IMR-90 (cell line): ENCODE data around the gene MPRIP. TPM values are rescaled to one million over a fixed set of nuclear protein-coding genes. Genes with fewer than 3 reads are reported as not detected.

Experiments used
- ATAC-seq: fragments of 200-7000 bp; cut with Tn5 transposase; 2 replicates; pipeline ENCODE4 v1.9.1; 2020; ENCODE audit warnings: low read depth, mild to moderate bottlenecking, moderate library complexity
- BruUV-seq: library from RNA; stranded (reverse); fragments of 400-500 nt; replicated peaks from 2 replicates; lab custom pipeline; 2021; lab: Mats Ljungman, UMichigan
- CTCF ChIA-PET: fragments of 300-600 bp; formaldehyde crosslinking; extraction: SDS; loops from one replicate; lab custom pipeline; 2021; ENCODE audit warnings: antibody characterized with exemption; lab: Yijun Ruan, JAX
- POLR2A ChIA-PET: fragments of 300-600 bp; sonication (Branson Sonifier 250); formaldehyde crosslinking; loops from one replicate; lab custom pipeline; 2022; ENCODE audit warnings: antibody characterized with exemption; ENCODE audit not compliant: unreplicated experiment; lab: Charles Lee
- DNase-seq: peaks from one replicate; pipeline ENCODE4 v3.0.0; 2013
- H2AFZ ChIP-seq: replicated peaks from 2 replicates; pipeline ENCODE3; 2013; ENCODE audit warnings: low read length, mild to moderate bottlenecking; ENCODE audit not compliant: poor library complexity
- H2AK5ac ChIP-seq: 2 replicates; pipeline ENCODE4 v1.6.1; 2013; ENCODE audit warnings: low read depth, low read length, inconsistent platforms
- H2AK9ac ChIP-seq: replicated peaks from 2 replicates; pipeline ENCODE3; 2013; ENCODE audit warnings: mild to moderate bottlenecking, low read depth, low read length, moderate library complexity; ENCODE audit not compliant: poor library complexity
- H2BK120ac ChIP-seq: 2 replicates; pipeline ENCODE4 v1.6.1; 2013; ENCODE audit warnings: low read depth, low read length, inconsistent platforms
- H2BK15ac ChIP-seq: 3 replicates; pipeline ENCODE4 v1.6.1; 2013; ENCODE audit warnings: low read depth, low read length, inconsistent platforms
- H2BK20ac ChIP-seq: 2 replicates; pipeline ENCODE4 v1.6.1; 2013; ENCODE audit warnings: low read depth, mild to moderate bottlenecking, inconsistent platforms, low read length, moderate library complexity
- H2BK5ac ChIP-seq: 2 replicates; pipeline ENCODE4 v1.6.1; 2013; ENCODE audit warnings: mild to moderate bottlenecking, low read depth, low read length, inconsistent platforms; ENCODE audit not compliant: poor library complexity, severe bottlenecking
- H3K14ac ChIP-seq: replicated peaks from 2 replicates; pipeline ENCODE4 v1.6.1; 2013; ENCODE audit warnings: low read depth, low read length, inconsistent platforms
- H3K18ac ChIP-seq: 2 replicates; pipeline ENCODE4 v1.6.1; 2013; ENCODE audit warnings: low read depth, low read length, control low read depth
- H3K23ac ChIP-seq: 2 replicates; pipeline ENCODE4 v1.6.1; 2013; ENCODE audit warnings: low read depth, low read length, inconsistent platforms
- H3K27ac ChIP-seq: 2 replicates; pipeline ENCODE4 v1.5.1; 2013; ENCODE audit warnings: mild to moderate bottlenecking, control low read depth, low read length; ENCODE audit not compliant: insufficient read depth
- H3K27me3 ChIP-seq: 2 replicates; pipeline ENCODE4 v1.6.1; 2013; ENCODE audit warnings: low read length; ENCODE audit not compliant: control insufficient read depth, insufficient read depth
- H3K36me3 ChIP-seq: 2 replicates; pipeline ENCODE4 v1.6.1; 2013; ENCODE audit warnings: low read length, mixed read lengths; ENCODE audit not compliant: control insufficient read depth, insufficient read depth
- H3K4ac ChIP-seq: 2 replicates; pipeline ENCODE4 v1.6.1; 2013; ENCODE audit warnings: low read depth, low read length, inconsistent platforms
- H3K4me1 ChIP-seq: 2 replicates; pipeline ENCODE4 v1.6.1; 2013; ENCODE audit warnings: low read length, mixed read lengths; ENCODE audit not compliant: control insufficient read depth, insufficient read depth
- H3K4me2 ChIP-seq: 2 replicates; pipeline ENCODE4 v1.6.1; 2013; ENCODE audit warnings: low read depth, mild to moderate bottlenecking, control low read depth, low read length, moderate library complexity
- H3K4me3 ChIP-seq: 2 replicates; pipeline ENCODE4 v1.5.1; 2013; ENCODE audit warnings: low read depth, mild to moderate bottlenecking, control low read depth, low read length, moderate library complexity; ENCODE audit not compliant: insufficient read depth
- H3K56ac ChIP-seq: 2 replicates; pipeline ENCODE4 v1.6.1; 2013; ENCODE audit warnings: low read length, inconsistent platforms; ENCODE audit not compliant: insufficient read depth; ENCODE audit errors: extremely low read depth
- H3K79me1 ChIP-seq, 2 experiments: 2 replicates each; pipeline ENCODE4 v1.6.1; 2013; ENCODE audit warnings: low read length in 2 of 2, inconsistent platforms in 1 of 2, low read depth in 1 of 2
- H3K9ac ChIP-seq: 2 replicates; pipeline ENCODE4 v1.6.1; 2013; ENCODE audit warnings: low read depth, low read length, control low read depth
- H3K9me1 ChIP-seq: 2 replicates; pipeline ENCODE4 v1.6.1; 2013; ENCODE audit warnings: low read length, inconsistent platforms; ENCODE audit not compliant: insufficient read depth
- H3K9me3 ChIP-seq: 2 replicates; pipeline ENCODE4 v1.6.1; 2013; ENCODE audit warnings: low read length; ENCODE audit not compliant: control insufficient read depth, insufficient read depth
- H4K20me1 ChIP-seq: 2 replicates; pipeline ENCODE4 v1.6.1; 2013; ENCODE audit warnings: low read length, inconsistent platforms; ENCODE audit not compliant: insufficient read depth
- H4K5ac ChIP-seq: 2 replicates; pipeline ENCODE4 v1.6.1; 2013; ENCODE audit warnings: mild to moderate bottlenecking, low read depth, low read length, control low read depth
- H4K8ac ChIP-seq, 2 experiments: 2 replicates each; pipeline ENCODE4 v1.6.1; 2013; ENCODE audit warnings: low read depth in 2 of 2, low read length in 2 of 2, control low read depth in 1 of 2, inconsistent platforms in 1 of 2
- H4K91ac ChIP-seq: 2 replicates; pipeline ENCODE4 v1.6.1; 2013; ENCODE audit warnings: low read depth, low read length, inconsistent platforms; ENCODE audit not compliant: insufficient read depth
- BHLHE40 ChIP-seq: fragments of 150-350 bp; IDR thresholded peaks from 2 replicates; pipeline ENCODE4 v1.6.1; 2016; ENCODE audit warnings: mild to moderate bottlenecking, low read depth, low read length
- CHD1 ChIP-seq: IDR thresholded peaks from 2 replicates; pipeline ENCODE4 v1.6.1; 2012; ENCODE audit warnings: low read depth, low read length, improper control_type of control experiment
- NFE2L2 ChIP-seq: fragments of 150-350 bp; IDR thresholded peaks from 2 replicates; pipeline ENCODE4 v1.6.1; 2016; ENCODE audit warnings: low read depth, mild to moderate bottlenecking, low read length
- RCOR1 ChIP-seq: IDR thresholded peaks from 2 replicates; pipeline ENCODE4 v1.6.1; 2012; ENCODE audit warnings: mild to moderate bottlenecking, low read length, improper control_type of control experiment; ENCODE audit not compliant: insufficient replicate concordance
- SMC3 ChIP-seq: fragments of 150-350 bp; IDR thresholded peaks from 2 replicates; pipeline ENCODE4 v1.6.1; 2016; ENCODE audit warnings: low read depth, mild to moderate bottlenecking, antibody characterized with exemption, low read length, moderate library complexity
- dilution Hi-C: fragments of 300-500 bp; cut with HindIII; formaldehyde crosslinking; loops from one replicate; pipeline ENCODE4 v1.14.3; 2018; ENCODE audit warnings: low sequenced_read_pairs; ENCODE audit not compliant: unreplicated experiment
- in situ Hi-C: fragments of 300-500 bp; cut with MboI; formaldehyde crosslinking; loops from 3 replicates; pipeline ENCODE4 v1.14.3; 2019; ENCODE audit warnings: low sequenced_read_pairs, inconsistent platforms, mixed read lengths
- intact Hi-C: fragments of 100-400 bp; cut with micrococcal nuclease; formaldehyde crosslinking; loops from 2 replicates; pipeline ENCODE4 v1.10.0; 2022
- polyA plus RNA-seq, 3 experiments: library from polyadenylated mRNA; depleted of rRNA; stranded (reverse); fragments of >200 nt; gene quantifications; 2 replicates each; pipeline ENCODE4 v1.2.3, GENCODE V29; 2012; ENCODE audit warnings: low replicate concordance in 1 of 3
- total RNA-seq: library from RNA; depleted of rRNA; stranded (reverse); fragments of >200 nt; gene quantifications from 2 replicates; pipeline ENCODE4 v1.2.3, GENCODE V29; 2012

Gene MPRIP
- total and polyA plus RNA-seq, 2 of the 4 experiments (the other 2 are of a cell fraction) = 111 to 149 TPM

DNA sequence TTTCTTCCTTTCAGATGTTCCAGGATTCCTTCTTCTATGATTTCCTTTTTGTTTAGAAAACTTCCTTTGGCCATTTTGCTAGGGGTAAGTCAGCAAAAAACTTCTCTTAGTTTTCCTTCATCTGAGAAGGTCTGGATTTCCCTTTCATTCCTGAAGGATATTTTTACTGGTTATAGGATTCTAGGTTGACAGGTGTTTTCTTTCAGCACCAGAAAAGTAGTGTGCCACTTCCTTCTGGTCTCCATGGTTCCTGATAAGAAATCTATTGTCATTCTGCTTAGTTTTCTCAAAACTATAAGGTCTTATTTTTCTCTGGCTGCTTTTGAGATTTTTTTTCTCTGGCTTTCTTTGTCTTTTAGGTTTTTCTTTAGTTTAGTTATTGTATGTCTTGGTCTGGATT lies 27.6 kb downstream of the MPRIP start:
- Histone ChIP-seq H2AK9ac (no peak overlapping the region), H2AK5ac (no peak overlapping the region), H3K4me2 (no peak overlapping the region), H4K91ac (no peak overlapping the region), H2AFZ (no peak overlapping the region), H3K56ac (no peak overlapping the region), H3K14ac (no peak overlapping the region), H3K4me3 (no peak overlapping the region), H4K5ac (no peak overlapping the region), H3K23ac (no peak overlapping the region), H2BK5ac (no peak overlapping the region), H2BK15ac (no peak overlapping the region), H3K18ac (no peak overlapping the region), H3K27me3 (no peaks in the 10 kb centered on the region), H3K4ac (no peak overlapping the region), H3K9ac (no peak overlapping the region), H2BK120ac (no peak overlapping the region), H3K9me1 (peaks cover 25% of the 10 kb centered on the region), H3K27ac (no peak overlapping the region), H3K79me1 (peaks cover 14 to 68% of the 10 kb centered on the region in 2 experiments), H3K36me3 (peaks cover 5% of the 10 kb centered on the region; the same call in 1 of the 2 replicates), H4K8ac (no peak overlapping the region), H3K9me3 (no peaks in the 10 kb centered on the region), H4K20me1 (peaks cover 75% of the 10 kb centered on the region), H2BK20ac (no peak overlapping the region), H3K4me1 (peaks cover 18% of the 10 kb centered on the region)
- no peak for TF ChIP-seq RCOR1
- TF ChIP-seq NFE2L2 = no peak
- TF ChIP-seq BHLHE40 = no peak
- no peak for TF ChIP-seq SMC3
- no peak for TF ChIP-seq CHD1
- dilution Hi-C loops = no loop called here
- no TSS peak for BruUV-seq
- in situ Hi-C loops = no loop called here
- no peak for DNase-seq
- intact Hi-C loops = loop anchor here (5.0 kb wide), 1 partner anchor 37 kb away; no protein-coding TSS in a partner anchor
- POLR2A ChIA-PET = no interaction called here
- CTCF ChIA-PET = no interaction called here
- ATAC-seq = no peak
